Measurements from ENCODE around the gene SNW1. TPM values are rescaled to one million over a fixed set of nuclear protein-coding genes. Genes with fewer than 3 reads are reported as not detected.
"Not testable (repeated sequence)": the region's sequence is repeated elsewhere in the genome, so short reads cannot be mapped to it uniquely, and the experiment has no call there.

The SNW1 gene
- total RNA-seq (2014; rRNA removed; shearing (Covaris generic)), result 79.6 and 82.1 TPM in 2 replicates
- 76.6 and 83.5 TPM in 2 replicates for polyA plus RNA-seq (2015; cell fraction: cytosol; rRNA removed)
- 115 and 127 TPM in 2 replicates for polyA plus RNA-seq (2015; cell fraction: nucleus; rRNA removed)

DNA sequence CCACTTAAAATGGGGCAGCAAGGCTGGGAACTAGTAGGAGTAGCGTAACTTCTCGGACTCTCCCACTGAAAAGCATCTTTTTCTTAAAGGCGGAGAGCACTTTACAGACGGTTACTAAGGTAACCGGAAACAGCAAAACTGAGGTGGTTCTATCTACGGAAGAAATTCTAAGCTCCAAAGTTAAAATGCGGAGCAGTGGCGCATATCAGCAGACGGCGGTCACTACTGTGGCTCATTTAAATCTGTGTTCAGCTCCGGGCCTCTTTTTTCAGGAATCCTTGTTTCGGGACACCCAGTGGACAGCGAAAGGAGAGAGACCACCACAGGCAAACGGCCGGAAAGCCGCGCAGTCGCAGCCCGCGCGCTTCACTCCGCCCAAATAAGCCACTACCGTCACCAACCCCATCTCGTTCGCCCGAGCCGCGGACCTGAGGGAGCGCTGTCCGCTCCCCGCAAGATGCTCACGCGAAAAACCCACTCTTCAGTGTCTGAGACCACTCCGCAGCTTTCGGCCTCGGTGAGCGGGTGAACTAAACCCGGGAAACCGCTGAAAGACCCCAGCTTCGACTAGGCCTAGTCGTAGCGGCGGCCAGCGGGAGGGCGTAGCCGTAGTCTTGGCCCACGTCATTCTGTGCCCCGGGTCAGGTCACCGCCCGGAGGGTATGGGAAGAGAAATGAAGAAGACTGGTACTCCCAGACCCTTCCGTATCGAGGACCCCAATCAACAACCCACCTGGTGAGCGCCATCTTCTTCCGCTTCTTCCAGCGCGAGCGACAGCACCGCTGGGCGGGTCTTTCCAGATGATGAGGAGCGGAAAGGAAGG is at the start of gene SNW1:
Gene SNW1 (minus strand): TSS at position 776 of the 824 bp plus-strand sequence. CDS start 29 bp downstream, at position 747.
- DNase-seq (ENCODE audit: low read depth), result peak; percentile 92

DNA sequence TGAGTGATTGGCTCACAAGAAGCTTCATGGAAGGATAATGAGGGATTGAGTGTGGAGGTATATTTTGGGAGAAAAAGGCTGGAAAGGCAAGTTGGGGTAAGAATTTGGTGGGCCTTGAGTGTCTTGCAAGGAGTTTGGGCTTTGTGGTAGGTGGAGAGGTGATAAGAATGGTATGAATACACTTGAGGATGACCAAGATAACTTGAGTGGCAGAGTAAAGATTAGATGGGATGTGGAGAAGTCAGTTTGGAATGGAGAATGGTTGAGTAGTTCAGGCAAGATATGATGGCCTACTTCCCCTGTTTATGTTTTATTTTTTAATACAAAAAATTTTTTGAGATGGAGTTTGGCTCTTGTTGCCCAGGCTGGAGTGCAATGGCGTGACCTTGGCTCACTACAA is 48.1 kb upstream of the SNW1 start:
- DNase-seq (ENCODE audit: low read depth), result no peak

DNA sequence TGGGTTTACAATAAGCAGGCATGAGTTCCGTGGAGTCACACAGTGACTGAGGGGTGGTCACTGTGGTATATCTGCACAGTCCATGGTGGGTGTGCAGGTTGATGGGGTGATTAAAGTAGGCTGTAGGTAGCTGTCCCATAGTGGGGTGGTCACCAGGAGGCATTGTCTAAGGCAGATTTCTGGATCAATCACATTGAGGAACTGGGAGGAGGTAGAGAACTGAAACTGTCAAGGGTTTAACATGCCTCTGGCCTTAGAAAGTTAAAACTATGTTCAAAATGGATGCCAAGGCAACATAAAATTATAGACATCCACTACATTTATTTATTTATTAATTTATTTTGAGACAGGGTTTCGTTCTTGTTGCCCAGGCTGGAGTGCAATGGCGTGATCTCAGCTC is 47.3 kb upstream of the SNW1 start:
- DNase-seq (ENCODE audit: low read depth), result no peak

DNA sequence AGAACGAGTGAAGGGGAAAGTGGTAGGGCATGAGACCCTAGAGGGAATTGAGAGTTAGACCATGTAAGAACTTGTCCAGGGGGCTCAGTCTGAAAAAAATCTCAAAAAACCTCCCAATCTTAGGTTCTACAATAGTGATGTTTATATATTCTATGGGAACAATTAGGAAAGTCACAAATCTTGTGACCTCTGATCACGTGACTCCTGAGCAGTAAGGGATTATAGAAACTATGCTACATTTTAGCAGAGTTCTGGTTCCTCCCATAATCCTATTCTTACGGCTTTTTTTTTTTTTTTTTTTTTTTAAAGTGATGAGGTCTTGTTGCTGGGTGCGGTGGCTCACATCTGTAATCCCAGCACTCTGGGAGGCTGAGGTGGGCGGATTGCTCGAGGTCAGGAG is 44.8 kb upstream of the SNW1 start:
- DNase-seq (ENCODE audit: low read depth), result no peak

DNA sequence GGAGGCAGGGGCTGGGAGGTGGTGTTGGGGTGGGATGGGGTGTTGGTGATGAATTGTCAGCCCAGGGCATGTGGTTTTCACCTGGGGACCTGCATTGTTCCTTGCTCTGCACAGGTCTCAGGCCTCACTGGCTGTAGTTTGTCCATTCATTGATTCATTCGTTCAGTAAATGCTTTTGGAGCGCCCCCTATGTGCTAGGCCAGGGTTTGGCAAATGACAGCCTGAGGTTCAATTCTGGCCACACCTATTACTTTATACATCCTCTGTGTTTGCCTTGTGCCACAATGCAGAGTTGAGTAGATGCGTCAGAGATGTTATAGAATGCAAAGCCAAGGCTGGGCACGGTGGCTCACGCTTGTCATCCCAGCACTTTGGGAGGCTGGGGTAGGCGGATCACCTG is 43.6 kb upstream of the SNW1 start:
- peak; percentile 49 for DNase-seq (ENCODE audit: low read depth)

DNA sequence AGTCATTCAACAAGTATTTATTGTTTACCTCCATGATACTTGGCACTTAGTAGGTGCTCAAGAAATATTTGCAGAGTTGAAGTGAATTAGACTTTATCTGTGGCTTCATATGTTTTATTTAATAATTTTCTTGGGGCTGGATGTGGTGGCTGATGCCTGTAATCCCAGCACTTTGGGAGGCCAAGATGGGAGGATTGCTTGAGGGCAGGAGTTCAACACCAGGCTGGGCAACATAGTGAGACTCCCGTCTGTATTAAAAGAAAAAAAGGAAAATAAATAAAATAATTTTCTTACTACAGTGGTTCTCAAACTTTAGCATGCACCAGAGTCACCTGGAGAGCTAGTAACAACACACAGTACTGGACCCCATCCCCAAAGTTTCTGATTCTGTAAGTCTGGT is 39.9 kb upstream of the SNW1 start:
- DNase-seq (ENCODE audit: low read depth), result no peak

DNA sequence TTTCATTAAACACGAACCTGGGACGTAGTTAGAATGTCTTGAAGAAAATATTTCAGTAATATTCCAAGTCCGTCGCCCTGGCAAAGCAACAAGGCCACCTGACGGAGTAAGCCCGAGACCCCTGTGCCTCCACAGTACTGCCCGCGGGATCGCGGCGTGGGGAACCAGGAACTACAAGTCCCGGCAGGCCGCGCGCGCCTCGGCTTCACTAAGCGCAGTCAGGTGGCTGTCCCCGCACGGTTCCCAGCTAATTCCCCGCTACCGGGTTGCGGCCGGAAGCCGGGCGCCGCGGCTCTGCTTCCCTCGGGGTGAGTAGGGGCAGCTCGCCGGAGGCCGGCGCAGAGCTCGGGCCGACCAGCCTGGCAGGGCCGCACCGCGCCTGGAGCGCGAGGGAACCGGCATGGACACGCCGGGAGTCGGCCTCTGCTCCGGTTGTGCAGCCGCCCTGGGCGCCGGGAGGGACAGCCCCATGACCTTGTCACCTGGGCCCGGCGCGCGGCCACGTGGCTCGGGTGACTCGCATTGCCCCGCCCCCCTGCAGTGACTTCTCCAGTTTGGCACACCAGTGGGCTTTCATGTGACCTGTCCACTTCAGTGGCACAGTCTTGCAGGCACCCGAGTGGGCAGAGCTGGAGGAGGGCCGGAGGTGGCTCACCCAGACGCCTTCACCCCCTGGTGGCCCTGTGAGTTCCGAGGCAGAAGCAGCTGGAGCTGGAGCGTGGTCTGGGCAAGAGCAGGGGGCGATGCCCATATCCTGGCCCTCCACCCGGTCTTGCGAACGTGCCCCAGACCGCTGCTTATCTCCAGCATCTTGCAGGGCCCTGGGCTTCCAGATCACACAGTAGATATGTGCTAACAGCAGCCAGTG is 39.1 kb upstream of the SNW1 start, which contains the start of gene ADCK1:
Gene ADCK1 (plus strand): TSS at position 247 of the 868 bp plus-strand sequence. CDS start 18,870 bp downstream, outside the sequence.
- DNase-seq (ENCODE audit: low read depth), result peak; percentile 80

DNA sequence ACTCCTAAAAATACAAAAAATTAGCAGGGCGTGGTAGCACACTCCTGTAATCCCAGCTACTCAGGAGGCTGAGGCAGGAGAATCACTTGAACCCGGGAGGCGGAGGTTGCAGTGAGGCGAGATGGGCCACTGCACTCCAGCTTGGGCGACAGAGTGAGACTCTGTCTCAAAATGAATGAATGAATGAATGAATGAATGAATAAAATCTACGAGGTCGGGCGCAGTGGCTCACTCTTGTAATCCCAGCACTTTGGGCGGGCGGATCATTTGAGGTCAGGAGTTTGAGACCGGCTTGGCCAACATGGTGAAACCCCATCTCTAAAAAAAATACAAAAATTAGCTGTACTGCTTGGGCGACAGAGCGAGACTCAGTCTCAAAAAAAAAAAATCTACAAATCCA is 38.5 kb upstream of the SNW1 start:
- DNase-seq (ENCODE audit: low read depth), result not testable (repeated sequence)

DNA sequence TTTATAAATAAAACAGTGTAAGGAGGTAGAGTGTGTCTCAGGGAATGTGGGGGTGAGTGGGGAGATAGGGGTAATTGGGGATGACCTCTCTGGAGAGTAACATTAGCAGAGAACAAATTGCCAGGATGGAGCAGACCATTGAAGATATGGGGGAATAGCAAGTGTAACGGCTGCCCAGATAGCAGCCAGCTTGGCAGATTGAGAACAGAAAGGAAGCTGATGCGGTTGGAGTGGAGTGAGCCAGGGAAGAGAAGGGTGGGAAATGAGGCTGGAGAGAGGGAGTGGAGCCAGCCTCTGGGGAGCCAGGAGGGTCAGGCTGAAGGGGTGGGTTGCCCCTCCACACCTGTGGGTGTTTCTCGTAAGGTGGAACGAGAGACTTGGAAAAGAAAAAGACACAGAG is 33.4 kb upstream of the SNW1 start:
- DNase-seq (ENCODE audit: low read depth), result no peak

DNA sequence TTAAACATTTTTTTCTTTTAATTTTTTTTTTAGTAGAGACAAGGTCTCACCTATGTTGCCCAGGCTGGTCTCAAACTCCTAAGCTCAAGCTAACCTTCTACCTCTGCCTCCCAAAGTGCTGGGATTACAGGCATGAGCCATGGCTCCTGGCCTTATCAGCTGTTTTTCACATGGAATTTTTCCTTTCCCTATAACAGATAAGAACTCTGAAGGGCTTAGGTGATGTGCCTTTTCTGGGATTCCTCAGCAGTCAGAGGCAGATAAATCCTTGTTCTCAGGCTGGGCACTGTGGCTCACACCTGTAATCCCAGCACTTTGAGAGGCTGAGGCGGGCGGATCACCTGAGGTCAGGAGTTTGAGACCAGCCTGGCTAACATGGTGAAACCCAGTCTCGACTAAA is 32.3 kb upstream of the SNW1 start:
- DNase-seq (ENCODE audit: low read depth), result not testable (repeated sequence)

DNA sequence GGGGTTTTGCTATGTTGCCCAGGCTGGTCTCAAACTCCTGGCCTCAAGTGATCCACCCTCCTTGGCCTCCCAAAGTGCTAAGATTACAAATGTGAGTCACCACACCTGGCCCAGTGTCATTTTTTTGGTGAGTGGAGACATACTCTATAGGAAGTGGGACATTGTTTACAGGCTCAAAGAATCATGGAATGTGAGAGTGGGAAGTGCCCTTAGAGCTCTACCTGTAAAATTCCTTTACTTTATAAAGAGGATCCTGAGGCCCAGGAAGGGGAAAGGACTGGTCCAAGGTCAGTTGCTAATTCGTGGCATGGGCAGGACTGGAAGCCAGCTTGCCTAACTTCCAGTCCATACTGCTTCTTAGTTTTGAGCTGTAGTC is 30.3 kb upstream of the SNW1 start:
- DNase-seq (ENCODE audit: low read depth), result no peak

DNA sequence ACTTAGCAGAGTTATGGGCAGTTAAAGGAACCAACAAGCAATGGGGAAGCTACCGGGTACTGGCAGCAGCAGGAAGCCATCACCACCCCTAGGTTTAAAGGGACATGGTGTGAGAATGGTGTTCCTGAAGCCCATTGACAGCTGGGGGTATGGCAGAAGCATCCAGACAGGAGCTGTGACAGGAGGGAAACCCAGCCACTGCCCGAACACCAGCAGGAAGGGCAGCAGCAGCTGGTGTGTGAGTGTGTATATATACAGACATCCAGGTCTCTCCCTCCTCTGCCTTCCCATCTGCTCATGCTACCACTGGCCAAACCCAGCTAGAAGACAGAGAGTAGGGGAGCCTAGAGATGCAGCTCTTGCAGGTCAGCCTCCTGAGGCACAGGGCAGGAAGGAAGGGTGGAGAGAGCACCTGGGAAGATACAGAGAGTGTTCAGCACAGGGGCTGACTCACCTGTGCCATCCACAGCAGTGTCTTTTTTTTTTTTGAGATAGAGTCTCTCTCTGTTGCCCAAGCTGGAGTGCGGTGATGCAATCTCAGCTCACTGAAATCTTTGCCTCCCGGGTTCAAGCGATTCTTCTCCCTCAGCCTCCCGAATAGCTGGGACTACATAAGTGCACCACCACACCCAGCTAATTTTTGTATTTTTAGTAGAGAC is 29.7 kb upstream of the SNW1 start:
- DNase-seq (ENCODE audit: low read depth), result no peak

DNA sequence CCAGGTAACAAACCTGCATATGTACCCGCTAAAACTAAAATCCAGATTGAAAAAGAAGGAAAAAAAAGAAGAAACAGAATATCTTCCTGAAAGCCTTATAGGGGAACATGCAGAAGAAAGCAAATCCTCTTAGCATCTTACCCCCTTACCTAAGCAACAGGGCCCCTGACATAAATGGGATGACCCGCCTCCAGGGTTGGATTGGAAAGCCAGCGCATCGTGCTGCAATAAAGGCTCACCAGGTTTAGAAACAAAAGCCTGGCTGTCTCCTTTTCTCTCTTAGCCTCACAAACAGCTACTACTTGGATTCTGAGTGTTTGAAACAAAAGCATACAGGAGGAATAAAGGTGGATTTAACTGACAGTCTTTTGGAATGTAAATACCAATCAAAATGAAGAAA is 25.2 kb upstream of the SNW1 start:
- DNase-seq (ENCODE audit: low read depth), result no peak

DNA sequence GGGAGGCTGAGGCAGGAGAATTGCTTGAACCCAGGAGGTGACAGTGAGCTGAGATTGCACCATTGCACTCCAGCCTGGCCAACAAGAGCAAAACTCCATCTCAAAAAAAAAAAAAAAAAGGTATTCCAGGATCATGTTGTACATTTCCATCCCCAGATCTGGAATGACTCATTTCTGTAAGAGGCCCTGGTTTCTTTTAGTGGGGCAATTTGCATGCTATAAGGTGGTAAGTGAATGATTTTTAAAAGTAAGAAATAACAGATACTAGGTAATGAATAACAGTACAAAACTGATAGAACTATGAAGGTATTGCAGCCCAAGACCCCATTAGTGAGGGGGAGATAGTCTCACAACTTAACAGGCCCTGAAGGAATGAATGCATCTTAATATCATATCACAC is 21.2 kb upstream of the SNW1 start:
- DNase-seq (ENCODE audit: low read depth), result peak; percentile 28

DNA sequence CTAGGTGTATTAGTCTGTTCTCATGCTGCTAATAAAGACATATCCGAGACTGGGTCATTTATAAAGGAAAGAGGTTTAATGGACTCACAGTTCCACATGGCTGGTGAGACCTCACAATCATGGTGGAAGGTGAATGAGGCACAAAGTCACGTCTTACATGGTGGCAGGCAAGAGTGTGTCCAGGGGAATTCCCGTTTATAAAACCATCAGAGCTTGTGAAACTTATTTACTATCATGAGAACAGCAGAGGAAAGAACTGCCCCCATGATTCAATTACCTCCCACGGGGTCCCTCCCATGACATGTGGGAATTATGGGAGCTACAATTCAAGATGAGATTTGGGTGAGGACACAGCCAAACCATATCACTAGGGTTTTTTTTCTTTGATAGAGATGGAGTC is 13.0 kb upstream of the SNW1 start:
- not testable (repeated sequence) for DNase-seq (ENCODE audit: low read depth)

DNA sequence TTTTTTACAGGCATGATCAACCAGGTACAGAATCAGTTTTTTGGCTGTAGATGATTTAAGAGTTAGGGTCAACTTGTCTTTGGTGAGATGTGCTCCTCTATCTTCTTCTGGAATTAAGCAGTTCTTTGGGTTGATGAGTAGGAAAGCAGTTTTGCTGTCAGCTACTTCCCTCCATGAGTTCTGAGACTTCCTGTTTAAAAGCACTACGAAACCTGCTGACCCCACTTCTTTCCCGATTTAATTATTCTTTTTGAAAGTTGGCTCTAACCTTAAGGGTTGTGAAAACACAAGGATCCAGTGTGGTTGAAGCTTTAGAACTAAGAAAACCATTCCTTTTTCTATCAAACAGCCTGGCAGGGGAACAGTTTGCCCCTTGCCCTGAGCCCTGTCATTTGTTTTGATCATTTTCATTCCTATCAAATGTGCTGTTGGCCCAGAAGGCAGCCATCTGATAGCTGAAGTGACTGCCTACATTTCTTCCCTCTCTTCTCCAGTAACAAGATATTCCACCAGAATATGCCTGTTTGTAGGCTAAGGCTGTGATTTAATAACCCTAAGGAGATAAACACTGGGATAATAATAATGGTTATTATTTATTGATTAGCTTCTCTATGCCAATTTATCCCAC is 7.6 kb upstream of the SNW1 start:
- not testable (repeated sequence) for DNase-seq (ENCODE audit: low read depth)

DNA sequence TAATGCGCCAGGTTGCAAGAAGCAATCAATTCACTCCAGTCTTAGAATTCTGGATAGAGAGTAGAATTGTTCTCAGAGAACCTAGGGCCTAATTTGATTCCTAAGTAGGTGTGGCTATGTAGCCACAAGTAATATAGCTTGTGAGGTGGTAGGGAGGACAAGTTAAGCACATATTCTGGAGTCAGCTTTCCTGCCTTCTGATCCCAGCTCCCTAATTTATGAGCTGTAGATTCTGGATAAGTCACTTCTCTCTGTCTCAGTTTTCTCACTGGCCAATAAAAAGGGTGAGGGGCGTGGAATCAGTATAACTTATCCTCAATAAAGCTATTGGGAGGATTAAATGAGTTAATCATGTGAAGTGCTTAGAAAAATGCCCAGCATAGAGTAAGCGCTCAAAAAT is 3.0 kb upstream of the SNW1 start:
- DNase-seq (ENCODE audit: low read depth), result no peak

DNA sequence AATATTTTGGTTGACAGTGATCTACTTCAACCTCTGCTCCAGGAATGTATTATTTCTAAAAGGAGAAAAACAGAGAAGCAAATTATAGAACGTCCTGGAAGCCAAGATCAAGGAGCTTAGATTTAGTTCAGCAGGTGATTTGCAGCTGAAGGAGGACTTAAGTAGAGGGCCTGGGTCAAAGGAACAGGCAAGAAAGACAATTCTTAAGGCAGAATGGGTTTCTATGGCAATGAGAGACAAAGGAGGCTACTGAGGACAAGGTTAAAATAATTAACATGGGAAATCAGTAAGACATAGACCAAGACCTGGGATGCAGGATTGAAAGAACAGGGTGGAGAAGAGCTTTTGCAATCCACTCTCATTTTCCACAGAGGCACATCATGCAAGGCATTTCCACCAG is 2.4 kb upstream of the SNW1 start:
- no peak for DNase-seq (ENCODE audit: low read depth)

DNA sequence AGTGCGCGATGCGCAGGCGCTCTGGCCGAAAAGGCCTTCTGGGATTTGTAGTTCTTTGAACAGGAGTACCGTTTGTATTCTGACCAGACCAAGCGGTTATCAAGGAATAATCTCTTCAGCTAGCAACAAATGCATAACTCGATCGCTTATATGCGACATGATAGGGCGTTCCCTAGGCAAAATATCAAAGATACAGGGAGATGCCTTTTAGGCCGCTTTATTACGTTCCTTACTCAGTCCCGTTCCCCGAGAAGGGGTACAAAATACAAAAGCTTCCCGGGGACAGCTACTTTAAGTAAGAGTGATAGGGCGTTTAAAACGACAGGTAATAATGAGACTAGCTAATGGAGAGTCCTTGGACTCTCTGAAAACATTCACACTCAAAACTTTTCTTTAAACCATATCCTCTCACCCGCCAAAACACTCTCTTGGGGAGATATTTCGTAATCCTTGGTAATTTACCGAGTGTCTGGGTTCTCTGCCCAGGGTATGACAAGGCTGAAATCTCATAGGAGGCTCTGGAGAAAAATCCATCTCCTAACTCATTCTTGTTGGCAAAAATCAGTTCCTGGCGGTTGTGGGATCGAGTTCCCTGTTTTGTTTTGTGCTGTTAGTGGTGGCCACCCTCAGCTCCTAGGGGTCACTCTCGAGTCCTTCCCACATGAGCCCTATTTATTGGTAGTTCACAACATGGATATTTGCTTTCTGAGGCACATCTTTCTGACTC is 412 bp upstream of the SNW1 start:
- peak; percentile 42 for DNase-seq (ENCODE audit: low read depth)

DNA sequence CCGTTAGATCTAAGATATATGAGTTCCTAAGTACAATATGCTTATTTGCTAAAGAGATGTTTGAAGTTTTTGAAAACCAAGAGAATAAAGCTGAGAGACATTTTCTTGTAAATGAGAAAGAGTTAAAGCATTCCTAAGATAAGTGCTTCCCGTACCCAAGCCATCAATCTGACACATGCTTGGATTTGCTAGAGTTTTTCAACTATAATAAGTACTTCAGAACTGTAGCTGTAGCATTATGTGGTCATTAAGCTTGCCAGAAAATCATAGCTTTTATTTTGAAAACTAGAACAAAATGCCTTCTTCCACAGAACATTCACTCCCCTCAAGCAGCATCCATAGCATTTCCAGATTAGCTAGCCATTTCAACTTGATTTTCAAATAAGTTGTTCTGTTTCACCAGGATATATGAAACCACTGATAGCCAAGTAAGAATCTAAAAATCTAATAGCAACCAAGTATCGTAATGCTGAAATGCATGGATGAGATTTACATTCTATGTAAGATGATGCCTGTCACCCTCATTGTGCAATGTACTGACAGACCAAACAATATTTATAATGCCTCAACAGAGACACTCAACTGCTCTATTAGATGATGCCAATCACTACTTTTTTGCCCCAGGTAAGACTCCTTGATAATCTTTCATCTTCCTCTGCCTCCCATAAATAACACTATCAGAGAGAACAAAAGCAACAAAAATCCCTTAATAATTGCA is 8.0 kb downstream of the SNW1 start:
- no peak for DNase-seq (ENCODE audit: low read depth)
